Upper lobe of left lung (tissue), 6 donors: ENCODE measurements around the gene SPATA46. TPM values are rescaled to one million over a fixed set of nuclear protein-coding genes. Genes with fewer than 3 reads are reported as not detected.

Experiments used
- ATAC-seq, 2 donors: fragments of 200-7000 bp; cut with Tn5 transposase; one replicate each; pipeline ENCODE4 v1.9.1; 2022; ENCODE audit warnings: mild to moderate bottlenecking in 2 of 2, moderate library complexity in 2 of 2; ENCODE audit not compliant: low FRiP score in 2 of 2
- DNase-seq, 2 donors: peaks; one replicate each; pipeline ENCODE4 v3.0.0-alpha.2; 2019 to 2020
- H3K27ac ChIP-seq, 4 donors: fragments of 200-600 bp; sonication (generic); one replicate each; pipeline ENCODE4 v1.5.1; 2016 to 2019
- H3K27me3 ChIP-seq, 4 donors: fragments of 200-600 bp; sonication (generic); one replicate each; pipeline ENCODE4 v1.5.1; 2017 to 2019
- H3K36me3 ChIP-seq, 4 donors: fragments of 200-600 bp; sonication (generic); one replicate each; pipeline ENCODE4 v1.5.1; 2016 to 2019
- H3K4me1 ChIP-seq, 4 donors: fragments of 200-600 bp; sonication (generic); one replicate each; pipeline ENCODE4 v1.5.1; 2018 to 2019
- H3K4me3 ChIP-seq, 4 donors: fragments of 200-600 bp; sonication (generic); one replicate each; pipeline ENCODE4 v1.5.1; 2017 to 2019; ENCODE audit warnings: mild to moderate bottlenecking in 2 of 4, moderate library complexity in 1 of 4
- H3K9me3 ChIP-seq, 4 donors: fragments of 200-600 bp; sonication (generic); one replicate each; pipeline ENCODE4 v1.5.1; 2018 to 2019
- CTCF ChIP-seq, 6 experiments: fragments of 450-650 bp in 4 of 6; fragments of 200-600 bp in 2 of 6; sonication (generic) in 2 of 6; IDR thresholded peaks; one replicate each; pipeline ENCODE4 v1.5.1; 2016 to 2019; ENCODE audit warnings: antibody characterized with exemption in 6 of 6
- EP300 ChIP-seq, 4 donors: sonication (generic); formaldehyde crosslinking; IDR thresholded peaks; one replicate each; pipeline ENCODE4 v1.5.1; 2017; ENCODE audit warnings: antibody characterized with exemption in 4 of 4, control low read depth in 2 of 4
- POLR2A ChIP-seq, 4 donors: fragments of 450-650 bp; IDR thresholded peaks; one replicate each; pipeline ENCODE4 v1.5.1; 2016 to 2017; ENCODE audit warnings: antibody characterized with exemption in 4 of 4, mild to moderate bottlenecking in 2 of 4
- POLR2AphosphoS5 ChIP-seq, 2 donors: sonication (generic); formaldehyde crosslinking; IDR thresholded peaks; one replicate each; pipeline ENCODE4 v1.5.1; 2017; ENCODE audit warnings: antibody characterized with exemption in 2 of 2
- WGBS, 2 donors: methylation state at CpG; one replicate each; pipeline ENCODE4 v1.1.5; 2017 to 2018; 5-methylcytosine and 5-hydroxymethylcytosine counted together
- total RNA-seq, 6 donors: library from RNA; depleted of rRNA in 4 of 6; stranded (reverse); fragments of >200 nt in 4 of 6; gene quantifications; one replicate each; pipeline versions ENCODE4 v1.1.0 to v1.2.1, GENCODE V29; 2016 to 2021
- donor health status: DM: no; HTN: no; CAD: no; lungs with moderate emphysema.
- donor health status: DM: no; HTN: yes; CAD: no; lungs with severe emphysema.

Gene SPATA46
- total RNA-seq, 6 donors from 2014 or later, result not detected

GRCh38 chr1:162385280-162385623 lies 8.6 kb upstream of the SPATA46 start:
- Histone ChIP-seq H3K36me3 (no peaks in the 10 kb centered on the region), H3K27ac (no peak overlapping the region), H3K4me3 (no peak overlapping the region), H3K4me1 (peaks cover 0 to 7% (median 3%) of the 10 kb centered on the region in 4 donors), H3K27me3 (no peaks in the 10 kb centered on the region), H3K9me3 (no peaks in the 10 kb centered on the region)
- DNase-seq (no peak), ATAC-seq (no peak)
- no peak for TF ChIP-seq POLR2AphosphoS5 (IDR thresholded peaks at IDR 0.05)
- no peak for TF ChIP-seq POLR2A (IDR thresholded peaks at IDR 0.05)
- no peak for TF ChIP-seq EP300 (IDR thresholded peaks at IDR 0.05)
- TF ChIP-seq CTCF (IDR thresholded peaks at IDR 0.05), result no peak
- 73 to 89% methylated on average over 3 of the region's 3 CpGs for WGBS, 2 donors

- H3K27me3 ChIP-seq, result no peaks in the 10 kb centered on the region
- H3K4me3 ChIP-seq, result no peak overlapping the region
- no peaks in the 10 kb centered on the region for H3K9me3 ChIP-seq
- DNase-seq (peak in 1 of 2 donors; percentile 60), ATAC-seq (no peak)
- 93 to 97% methylated on average over 10 of the region's 10 CpGs for WGBS, 2 donors
- H3K4me1 ChIP-seq, result peaks cover 0 to 7% (median 3%) of the 10 kb centered on the region in 4 donors
- TF ChIP-seq CTCF (IDR thresholded peaks at IDR 0.05) (no peak), POLR2A (IDR thresholded peaks at IDR 0.05) (no peak), EP300 (IDR thresholded peaks at IDR 0.05) (no peak), POLR2AphosphoS5 (IDR thresholded peaks at IDR 0.05) (no peak)
- H3K36me3 ChIP-seq, result no peaks in the 10 kb centered on the region
- H3K27ac ChIP-seq, result no peak overlapping the region
Measured at GRCh38 chr1:162384601-162385279, 8.1 kb upstream of the SPATA46 start.

GRCh38 chr1:162384116-162384515 lies 7.5 kb upstream of the SPATA46 start:
- Histone ChIP-seq H3K4me3 (no peak overlapping the region), H3K4me1 (peaks cover 0 to 7% (median 3%) of the 10 kb centered on the region in 4 donors), H3K9me3 (no peaks in the 10 kb centered on the region), H3K27ac (no peak overlapping the region), H3K27me3 (no peaks in the 10 kb centered on the region), H3K36me3 (no peaks in the 10 kb centered on the region)
- ATAC-seq (no peak), DNase-seq (no peak)
- no peak for TF ChIP-seq POLR2AphosphoS5 (IDR thresholded peaks at IDR 0.05)
- TF ChIP-seq POLR2A (IDR thresholded peaks at IDR 0.05), result no peak
- TF ChIP-seq CTCF (IDR thresholded peaks at IDR 0.05), result no peak
- WGBS, 2 donors, result 85 to 87% methylated on average over 6 of the region's 6 CpGs

- TF ChIP-seq POLR2AphosphoS5 (IDR thresholded peaks at IDR 0.05) (no peak), POLR2A (IDR thresholded peaks at IDR 0.05) (no peak), CTCF (IDR thresholded peaks at IDR 0.05) (no peak), EP300 (IDR thresholded peaks at IDR 0.05) (no peak)
- DNase-seq (no peak), ATAC-seq (no peak)
- 92 to 93% methylated on average over 8 of the region's 8 CpGs for WGBS, 2 donors
- Histone ChIP-seq H3K27me3 (no peaks in the 10 kb centered on the region), H3K4me1 (peaks cover 0 to 7% (median 3%) of the 10 kb centered on the region in 4 donors), H3K27ac (no peak overlapping the region), H3K9me3 (no peaks in the 10 kb centered on the region), H3K36me3 (no peaks in the 10 kb centered on the region), H3K4me3 (no peak overlapping the region)
Measured at GRCh38 chr1:162383516-162383915, 6.9 kb upstream of the SPATA46 start.

- DNase-seq (peak in 1 of 2 donors; percentile 27), ATAC-seq (no peak)
- WGBS, 2 donors, result 89 to 92% methylated on average over 6 of the region's 6 CpGs
- Histone ChIP-seq H3K4me3 (no peak overlapping the region), H3K27ac (no peak overlapping the region), H3K27me3 (no peaks in the 10 kb centered on the region), H3K36me3 (no peaks in the 10 kb centered on the region), H3K9me3 (no peaks in the 10 kb centered on the region), H3K4me1 (peaks cover 0 to 7% (median 3%) of the 10 kb centered on the region in 4 donors)
- no peak for TF ChIP-seq EP300 (IDR thresholded peaks at IDR 0.05)
Measured at GRCh38 chr1:162383091-162383490, 6.4 kb upstream of the SPATA46 start.
